Thyroid gland (tissue), 4 donors: Measurements from ENCODE around the gene RPP38. TPM values are rescaled to one million over a fixed set of nuclear protein-coding genes. Genes with fewer than 3 reads are reported as not detected.

Experiments
- DNase-seq, 2 donors: peaks; one replicate each; pipeline ENCODE4 v3.0.0-alpha.2; 2019
- H3K27ac ChIP-seq, 3 donors: fragments of 200-600 bp; sonication (generic); 1 replicate in 2 of 3; 2 replicates in 1 of 3; pipeline ENCODE4 v1.5.1; 2016 to 2019; ENCODE audit warnings: mild to moderate bottlenecking in 1 of 3, moderate library complexity in 1 of 3
- H3K27me3 ChIP-seq: fragments of 200-600 bp; sonication (generic); one replicate; pipeline ENCODE4 v1.5.1; 2019
- H3K36me3 ChIP-seq, 2 donors: fragments of 200-600 bp; sonication (generic); one replicate each; pipeline ENCODE4 v1.5.1; 2016 to 2019
- H3K4me1 ChIP-seq, 2 donors: fragments of 200-600 bp; sonication (generic); one replicate each; pipeline ENCODE4 v1.5.1; 2017 to 2019
- H3K4me3 ChIP-seq, 3 donors: fragments of 200-600 bp; sonication (generic); replicated peaks in 1 of 3; 1 replicate in 2 of 3; 2 replicates in 1 of 3; pipeline ENCODE4 v1.5.1; 2016; ENCODE audit warnings: mild to moderate bottlenecking in 1 of 3
- H3K9me3 ChIP-seq: fragments of 200-600 bp; sonication (generic); one replicate; pipeline ENCODE4 v1.5.1; 2017
- POLR2A ChIP-seq, 2 donors: fragments of 450-650 bp; IDR thresholded peaks; one replicate each; pipeline ENCODE4 v1.6.1; 2017; ENCODE audit warnings: antibody characterized with exemption in 2 of 2, mild to moderate bottlenecking in 2 of 2, moderate library complexity in 1 of 2
- WGBS, 2 donors: methylation state at CpG; one replicate each; pipeline ENCODE4 v1.1.5; 2017; 5-methylcytosine and 5-hydroxymethylcytosine counted together
- intact Hi-C: fragments of 100-400 bp; cut with DNase I; formaldehyde crosslinking; loops from one replicate; pipeline ENCODE4 v1.15.1; 2023
- total RNA-seq, 4 donors: library from RNA; depleted of rRNA; stranded (reverse); fragments of >200 nt; gene quantifications; one replicate each; pipeline ENCODE4 v1.2.3, GENCODE V29; 2016
- TF ChIP-seq, protein P1 (sequence below), 6 experiments: fragments of 200-600 bp in 3 of 6; fragments of 450-650 bp in 3 of 6; sonication (generic) in 3 of 6; IDR thresholded peaks; one replicate each; pipeline ENCODE4 v1.5.1; 2016 to 2019; ENCODE audit warnings: antibody characterized with exemption in 6 of 6, mild to moderate bottlenecking in 2 of 6, inconsistent platforms in 1 of 6, moderate library complexity in 1 of 6

RPP38 gene
- total RNA-seq, 4 donors from 2014 or later: 17.0 to 28.5 (median 19.3) TPM

DNA sequence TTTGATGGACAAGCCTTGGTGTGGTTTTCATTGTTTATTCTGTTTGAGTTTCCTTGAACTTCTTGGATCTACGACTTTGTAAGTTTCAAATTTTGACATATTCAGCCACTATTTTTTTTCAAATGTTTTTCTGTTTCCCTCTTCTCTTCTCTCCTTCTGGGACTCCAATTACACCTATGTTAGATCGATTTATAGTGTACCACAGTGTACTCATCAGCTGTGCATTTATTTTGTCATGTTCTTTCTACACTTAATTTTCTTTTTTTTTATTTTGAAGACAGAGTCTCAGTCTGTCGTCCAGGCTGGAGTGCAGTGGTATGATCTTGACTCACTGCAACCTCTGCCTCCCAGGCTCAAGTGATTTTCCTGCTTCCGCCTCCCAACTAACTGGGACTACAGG is 37.2 kb upstream of the RPP38 start:
- 79 to 85% methylated on average over 4 of the region's 4 CpGs for WGBS, 2 donors
- Histone ChIP-seq H3K9me3 (no peaks in the 10 kb centered on the region), H3K4me3 (no peak overlapping the region), H3K27me3 (no peaks in the 10 kb centered on the region), H3K4me1 (no peaks in the 10 kb centered on the region), H3K36me3 (no peaks in the 10 kb centered on the region), H3K27ac (no peak overlapping the region)
- intact Hi-C loops: no loop called here
- no peak for TF ChIP-seq POLR2A (IDR thresholded peaks at IDR 0.05)
- TF ChIP-seq, protein P1, sequence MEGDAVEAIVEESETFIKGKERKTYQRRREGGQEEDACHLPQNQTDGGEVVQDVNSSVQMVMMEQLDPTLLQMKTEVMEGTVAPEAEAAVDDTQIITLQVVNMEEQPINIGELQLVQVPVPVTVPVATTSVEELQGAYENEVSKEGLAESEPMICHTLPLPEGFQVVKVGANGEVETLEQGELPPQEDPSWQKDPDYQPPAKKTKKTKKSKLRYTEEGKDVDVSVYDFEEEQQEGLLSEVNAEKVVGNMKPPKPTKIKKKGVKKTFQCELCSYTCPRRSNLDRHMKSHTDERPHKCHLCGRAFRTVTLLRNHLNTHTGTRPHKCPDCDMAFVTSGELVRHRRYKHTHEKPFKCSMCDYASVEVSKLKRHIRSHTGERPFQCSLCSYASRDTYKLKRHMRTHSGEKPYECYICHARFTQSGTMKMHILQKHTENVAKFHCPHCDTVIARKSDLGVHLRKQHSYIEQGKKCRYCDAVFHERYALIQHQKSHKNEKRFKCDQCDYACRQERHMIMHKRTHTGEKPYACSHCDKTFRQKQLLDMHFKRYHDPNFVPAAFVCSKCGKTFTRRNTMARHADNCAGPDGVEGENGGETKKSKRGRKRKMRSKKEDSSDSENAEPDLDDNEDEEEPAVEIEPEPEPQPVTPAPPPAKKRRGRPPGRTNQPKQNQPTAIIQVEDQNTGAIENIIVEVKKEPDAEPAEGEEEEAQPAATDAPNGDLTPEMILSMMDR (IDR thresholded peaks at IDR 0.05): no peak
- DNase-seq: no peak

DNA sequence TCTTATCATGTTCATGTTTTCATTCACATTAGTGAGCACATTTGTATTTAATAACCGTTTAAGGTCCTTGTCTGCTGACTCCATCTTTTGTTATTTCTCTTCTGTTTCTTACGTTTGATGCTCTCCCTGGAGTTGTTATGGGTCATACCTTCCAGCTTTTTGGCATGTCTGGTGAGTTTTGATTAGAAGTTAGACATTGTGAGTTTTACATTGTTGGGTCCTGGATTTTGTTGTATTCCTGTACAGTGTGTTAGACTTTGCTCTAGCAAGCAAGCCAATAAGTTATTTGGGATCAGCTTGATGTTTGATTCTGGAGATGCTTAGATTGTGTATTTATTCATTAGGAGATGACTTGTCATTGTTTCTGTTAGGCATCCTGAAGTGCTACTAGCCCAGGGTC is 36.5 kb upstream of the RPP38 start:
- DNase-seq: no peak
- WGBS, 2 donors: 89% methylated on average over 2 of the region's 2 CpGs
- Histone ChIP-seq H3K27ac (no peak overlapping the region), H3K36me3 (no peaks in the 10 kb centered on the region), H3K4me1 (no peaks in the 10 kb centered on the region), H3K9me3 (no peaks in the 10 kb centered on the region), H3K27me3 (no peaks in the 10 kb centered on the region), H3K4me3 (no peak overlapping the region)
- no peak for TF ChIP-seq POLR2A (IDR thresholded peaks at IDR 0.05)
- TF ChIP-seq, protein P1 (IDR thresholded peaks at IDR 0.05): no peak
- intact Hi-C loops: no loop called here

DNA sequence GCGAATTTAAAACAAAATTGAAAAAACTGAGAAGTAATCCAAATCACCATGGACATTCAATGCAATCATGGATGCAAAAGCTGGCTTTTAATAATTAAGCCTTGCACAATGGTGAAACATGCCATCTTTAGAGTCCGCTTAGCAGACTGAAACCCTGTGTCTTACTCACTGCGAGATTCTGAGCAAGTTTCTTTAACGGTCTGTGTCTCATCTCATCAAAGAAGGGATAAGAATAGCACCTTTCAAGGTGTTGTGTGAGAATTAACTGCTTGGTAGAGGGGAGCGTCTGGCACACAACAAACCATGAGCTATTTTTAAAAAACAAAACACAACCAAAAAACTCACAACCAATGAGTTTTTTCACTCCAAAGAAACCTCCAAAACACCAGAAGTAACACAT is 30.0 kb upstream of the RPP38 start:
- no peak for DNase-seq
- Histone ChIP-seq H3K4me3 (no peak overlapping the region), H3K27me3 (no peaks in the 10 kb centered on the region), H3K4me1 (no peaks in the 10 kb centered on the region), H3K9me3 (no peaks in the 10 kb centered on the region), H3K36me3 (no peaks in the 10 kb centered on the region), H3K27ac (no peak overlapping the region)
- 94% methylated on average over 5 of the region's 5 CpGs for WGBS, 2 donors
- TF ChIP-seq, protein P1 (IDR thresholded peaks at IDR 0.05): no peak
- TF ChIP-seq POLR2A (IDR thresholded peaks at IDR 0.05): no peak
- intact Hi-C loops: no loop called here

DNA sequence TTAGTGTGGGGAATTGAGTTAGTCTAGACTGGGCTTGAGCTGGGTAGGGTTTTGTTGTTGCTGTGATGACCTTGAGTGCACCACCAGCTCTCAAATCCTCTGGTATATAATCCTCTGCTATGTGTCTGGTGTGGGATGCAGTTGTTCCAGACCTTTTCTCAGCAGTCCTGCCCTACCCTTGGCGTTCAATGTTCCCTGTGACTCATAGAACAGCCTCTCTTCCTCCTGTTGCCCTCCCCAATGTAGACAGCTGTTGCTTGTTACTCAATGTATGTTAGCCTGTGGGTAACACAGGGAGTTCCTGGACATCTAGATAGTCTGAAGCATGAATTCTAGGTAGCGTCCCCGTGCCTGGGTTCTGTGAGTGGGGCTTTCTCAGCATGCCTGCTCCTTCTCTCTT is 28.4 kb upstream of the RPP38 start:
- intact Hi-C loops: no loop called here
- no peak overlapping the region for H3K27ac ChIP-seq
- no peaks in the 10 kb centered on the region for H3K9me3 ChIP-seq
- WGBS, 2 donors: 92 to 97% methylated on average over 3 of the region's 3 CpGs
- no peak overlapping the region for H3K4me3 ChIP-seq
- DNase-seq: no peak
- H3K27me3 ChIP-seq: no peaks in the 10 kb centered on the region
- TF ChIP-seq, protein P1 (IDR thresholded peaks at IDR 0.05): no peak
- no peaks in the 10 kb centered on the region for H3K4me1 ChIP-seq
- H3K36me3 ChIP-seq: no peaks in the 10 kb centered on the region

DNA sequence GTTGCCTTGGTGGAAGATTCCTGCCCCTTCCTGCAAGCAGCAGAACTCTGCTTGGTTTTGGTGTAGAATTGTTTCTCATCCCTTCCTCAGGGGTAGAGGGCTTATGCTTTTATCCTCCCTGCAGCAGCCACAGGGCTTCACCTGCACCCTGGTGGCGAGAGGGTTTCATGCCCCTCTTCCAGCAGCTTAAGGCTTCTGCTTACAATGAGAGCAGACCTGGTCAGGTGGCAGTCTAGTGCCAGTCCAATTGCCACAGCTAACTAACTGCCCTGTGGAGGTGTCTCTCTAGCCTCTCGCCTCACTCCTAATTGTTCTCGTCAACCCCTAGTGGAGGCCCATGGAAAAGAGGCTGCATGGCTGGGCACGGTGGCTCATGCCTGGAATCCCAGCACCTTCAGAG is 27.9 kb upstream of the RPP38 start:
- H3K4me1 ChIP-seq: no peaks in the 10 kb centered on the region
- H3K4me3 ChIP-seq: no peak overlapping the region
- H3K27ac ChIP-seq: no peak overlapping the region
- no peaks in the 10 kb centered on the region for H3K27me3 ChIP-seq
- no peak for DNase-seq
- no peaks in the 10 kb centered on the region for H3K9me3 ChIP-seq
- intact Hi-C loops: no loop called here
- no peaks in the 10 kb centered on the region for H3K36me3 ChIP-seq
- TF ChIP-seq, protein P1 (IDR thresholded peaks at IDR 0.05): no peak
- no peak for TF ChIP-seq POLR2A (IDR thresholded peaks at IDR 0.05)
- WGBS, 2 donors: 71 to 79% methylated on average over 3 to 4 of the region's 4 CpGs
